Measurements from ENCODE around the gene RAB6B.

The RAB6B gene

GRCh38 chr3:133926736-133927539 is 31.3 kb upstream of the RAB6B start:
- Histone ChIP-seq H3K36me3 (ENCODE audit: control insufficient read depth in 2 of 2, insufficient read depth in 1 of 2, low read length in 2 of 2) (no peaks in the 10 kb centered on the region), H3K27ac (ENCODE audit: extremely low read depth, low read depth, low read length) (no peak overlapping the region; the same call in 1 of the 2 replicates), H3K4me1 (ENCODE audit: control insufficient read depth, insufficient read depth, low read length) (no peaks in the 10 kb centered on the region), H3K4me3 (ENCODE audit: low read depth, low read length) (peak overlapping the region; percentile 15), H3K9me3 (ENCODE audit: control insufficient read depth, insufficient read depth, low read depth, low read length) (no peaks in the 10 kb centered on the region)
- POLR2A ChIA-PET, result no interaction called here
- CTCF ChIA-PET, result interaction anchor here (1.1 to 1.6 kb wide), 3 partner anchors 110 to 381 kb away, joined by 3 to 4 read pairs (median 4); no protein-coding TSS in a partner anchor
- TF ChIP-seq, protein P1, sequence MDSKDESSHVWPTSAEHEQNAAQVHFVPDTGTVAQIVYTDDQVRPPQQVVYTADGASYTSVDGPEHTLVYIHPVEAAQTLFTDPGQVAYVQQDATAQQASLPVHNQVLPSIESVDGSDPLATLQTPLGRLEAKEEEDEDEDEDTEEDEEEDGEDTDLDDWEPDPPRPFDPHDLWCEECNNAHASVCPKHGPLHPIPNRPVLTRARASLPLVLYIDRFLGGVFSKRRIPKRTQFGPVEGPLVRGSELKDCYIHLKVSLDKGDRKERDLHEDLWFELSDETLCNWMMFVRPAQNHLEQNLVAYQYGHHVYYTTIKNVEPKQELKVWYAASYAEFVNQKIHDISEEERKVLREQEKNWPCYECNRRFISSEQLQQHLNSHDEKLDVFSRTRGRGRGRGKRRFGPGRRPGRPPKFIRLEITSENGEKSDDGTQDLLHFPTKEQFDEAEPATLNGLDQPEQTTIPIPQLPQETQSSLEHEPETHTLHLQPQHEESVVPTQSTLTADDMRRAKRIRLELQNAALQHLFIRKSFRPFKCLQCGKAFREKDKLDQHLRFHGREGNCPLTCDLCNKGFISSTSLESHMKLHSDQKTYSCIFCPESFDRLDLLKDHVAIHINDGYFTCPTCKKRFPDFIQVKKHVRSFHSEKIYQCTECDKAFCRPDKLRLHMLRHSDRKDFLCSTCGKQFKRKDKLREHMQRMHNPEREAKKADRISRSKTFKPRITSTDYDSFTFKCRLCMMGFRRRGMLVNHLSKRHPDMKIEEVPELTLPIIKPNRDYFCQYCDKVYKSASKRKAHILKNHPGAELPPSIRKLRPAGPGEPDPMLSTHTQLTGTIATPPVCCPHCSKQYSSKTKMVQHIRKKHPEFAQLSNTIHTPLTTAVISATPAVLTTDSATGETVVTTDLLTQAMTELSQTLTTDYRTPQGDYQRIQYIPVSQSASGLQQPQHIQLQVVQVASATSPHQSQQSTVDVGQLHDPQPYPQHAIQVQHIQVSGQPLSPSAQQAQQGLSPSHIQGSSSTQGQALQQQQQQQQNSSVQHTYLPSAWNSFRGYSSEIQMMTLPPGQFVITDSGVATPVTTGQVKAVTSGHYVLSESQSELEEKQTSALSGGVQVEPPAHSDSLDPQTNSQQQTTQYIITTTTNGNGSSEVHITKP (tag by site-specific recombination; IDR thresholded peaks at IDR 0.05), result no peak
- TF ChIP-seq, protein P2, sequence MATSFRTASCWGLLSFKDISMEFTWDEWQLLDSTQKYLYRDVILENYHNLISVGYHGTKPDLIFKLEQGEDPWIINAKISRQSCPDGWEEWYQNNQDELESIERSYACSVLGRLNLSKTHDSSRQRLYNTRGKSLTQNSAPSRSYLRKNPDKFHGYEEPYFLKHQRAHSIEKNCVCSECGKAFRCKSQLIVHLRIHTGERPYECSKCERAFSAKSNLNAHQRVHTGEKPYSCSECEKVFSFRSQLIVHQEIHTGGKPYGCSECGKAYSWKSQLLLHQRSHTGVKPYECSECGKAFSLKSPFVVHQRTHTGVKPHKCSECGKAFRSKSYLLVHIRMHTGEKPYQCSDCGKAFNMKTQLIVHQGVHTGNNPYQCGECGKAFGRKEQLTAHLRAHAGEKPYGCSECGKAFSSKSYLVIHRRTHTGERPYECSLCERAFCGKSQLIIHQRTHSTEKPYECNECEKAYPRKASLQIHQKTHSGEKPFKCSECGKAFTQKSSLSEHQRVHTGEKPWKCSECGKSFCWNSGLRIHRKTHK (tag by site-specific recombination; IDR thresholded peaks at IDR 0.05), result no peak
- TF ChIP-seq MYNN (tag by site-specific recombination; IDR thresholded peaks at IDR 0.05; ENCODE audit: borderline replicate concordance) (no peak), GLIS1 (tag by site-specific recombination; IDR thresholded peaks at IDR 0.05) (peak; percentile 80), PRDM6 (tag by site-specific recombination; IDR thresholded peaks at IDR 0.05) (no peak), ZNF426 (tag by site-specific recombination; IDR thresholded peaks at IDR 0.05) (no peak), PRDM1 (tag by site-specific recombination; IDR thresholded peaks at IDR 0.05) (no peak), ZNF621 (tag by site-specific recombination; IDR thresholded peaks at IDR 0.05) (no peak), ZNF266 (tag by site-specific recombination; IDR thresholded peaks at IDR 0.05; ENCODE audit: low read depth) (no peak), ZNF521 (tag by site-specific recombination; IDR thresholded peaks at IDR 0.05) (no peak), ZNF571 (tag by site-specific recombination; IDR thresholded peaks at IDR 0.05) (no peak), ZNF398 (tag by site-specific recombination; IDR thresholded peaks at IDR 0.05) (no peak), ZNF37A (tag by site-specific recombination; IDR thresholded peaks at IDR 0.05) (no peak), WT1 (tag by site-specific recombination; IDR thresholded peaks at IDR 0.05) (no peak), ZNF704 (tag by site-specific recombination; IDR thresholded peaks at IDR 0.05) (no peak), ZBTB20 (tag by site-specific recombination; IDR thresholded peaks at IDR 0.05) (0 out of 2 replicates have a peak, but pooled peaks have one; percentile 10), ZBTB17 (tag by site-specific recombination; IDR thresholded peaks at IDR 0.05) (no peak), ZBTB7A (tag by site-specific recombination; IDR thresholded peaks at IDR 0.05; ENCODE audit: low read depth) (no peak), ZNF692 (tag by site-specific recombination; IDR thresholded peaks at IDR 0.05) (no peak), ZNF184 (tag by site-specific recombination; IDR thresholded peaks at IDR 0.05) (no peak), OSR2 (tag by site-specific recombination; IDR thresholded peaks at IDR 0.05) (no peak), ZEB2 (tag by site-specific recombination; IDR thresholded peaks at IDR 0.05) (no peak), ZNF510 (tag by site-specific recombination; IDR thresholded peaks at IDR 0.05; ENCODE audit: insufficient replicate concordance) (no peak), ZNF623 (tag by site-specific recombination; IDR thresholded peaks at IDR 0.05) (no peak), ZNF335 (tag by site-specific recombination; conservative IDR thresholded peaks at IDR 0.05) (peak; percentile 37; the same call in 1 of the 2 replicates)

Data from HEK293 (cell line).